GM18507 (cell line): ENCODE data around the gene CD101.

ENCODE experiments used
- DNase-seq: peaks from one replicate; pipeline ENCODE4 v3.0.0; 2011; ENCODE audit warnings: low read depth; ENCODE audit not compliant: insufficient read length; ENCODE audit errors: extremely low spot score
- FAIRE-seq: peaks from 2 replicates; lab custom pipeline; 2011; peaks lifted over from hg19 to GRCh38; lab: Jason Lieb, UNC

CD101 gene

GRCh38 chr1:117045644-117046043 lies 44.1 kb downstream of the CD101 start:
- FAIRE-seq (no peak), DNase-seq (no peak)

GRCh38 chr1:117046781-117047180 lies 45.2 kb downstream of the CD101 start:
- DNase-seq = no peak
- FAIRE-seq = no peak

GRCh38 chr1:117047271-117047670 lies 45.7 kb downstream of the CD101 start:
- no peak for FAIRE-seq
- DNase-seq = no peak

GRCh38 chr1:117049857-117050256 lies 48.3 kb downstream of the CD101 start:
- FAIRE-seq = no peak
- no peak for DNase-seq

GRCh38 chr1:117051224-117052064 lies 49.9 kb downstream of the CD101 start:
- DNase-seq (peak; percentile 30), FAIRE-seq (peak; percentile 79)

GRCh38 chr1:117054068-117054467 lies 52.5 kb downstream of the CD101 start:
- FAIRE-seq = no peak
- DNase-seq = no peak

GRCh38 chr1:117058810-117059209 lies 57.2 kb downstream of the CD101 start:
- no peak for DNase-seq
- no peak for FAIRE-seq

- DNase-seq = peak; percentile 38
- no peak for FAIRE-seq
Measured at GRCh38 chr1:117059334-117059677, 57.7 kb downstream of the CD101 start.

GRCh38 chr1:117059678-117060440 lies 58.3 kb downstream of the CD101 start, which contains the start of gene TTF2:
Gene TTF2 (plus strand): TSS chr1:117060326. CDS start chr1:117060347, 21 bp downstream.
- DNase-seq (peak; percentile 88), FAIRE-seq (peak; percentile 99)

- peak; percentile 64 for FAIRE-seq
- DNase-seq = no peak
Measured at GRCh38 chr1:117060441-117061317, 59.1 kb downstream of the CD101 start.

GRCh38 chr1:117061986-117062415 lies 60.4 kb downstream of the CD101 start:
- peak; percentile 64 for FAIRE-seq
- no peak for DNase-seq

- no peak for FAIRE-seq
Measured at GRCh38 chr1:117066367-117066766, 64.8 kb downstream of the CD101 start.

GRCh38 chr1:117067533-117068370 lies 66.2 kb downstream of the CD101 start:
- no peak for DNase-seq
- no peak for FAIRE-seq

More at GRCh38 chr1:117066367-117066766, 64.8 kb downstream of the CD101 start:
- no peak for DNase-seq

- FAIRE-seq (no peak), DNase-seq (no peak)
Measured at GRCh38 chr1:117068580-117068979, 67.0 kb downstream of the CD101 start.

GRCh38 chr1:117069220-117069844 lies 67.8 kb downstream of the CD101 start:
- DNase-seq (no peak), FAIRE-seq (no peak)

- FAIRE-seq (no peak), DNase-seq (no peak)
Measured at GRCh38 chr1:117070124-117070523, 68.6 kb downstream of the CD101 start.

GRCh38 chr1:117076648-117077047 lies 75.1 kb downstream of the CD101 start:
- FAIRE-seq (no peak), DNase-seq (no peak)

GRCh38 chr1:117077267-117077666 lies 75.7 kb downstream of the CD101 start:
- FAIRE-seq = no peak
- DNase-seq = no peak
